GM10266 (cell line): ENCODE data around the gene TFCP2L1.
"Not testable (repeated sequence)": the region's sequence is repeated elsewhere in the genome, so short reads cannot be mapped to it uniquely, and the experiment has no call there.

Experiments used
- DNase-seq: peaks from one replicate; pipeline ENCODE4 v3.0.0; 2012; ENCODE audit errors: extremely low spot score
- CTCF ChIP-seq: IDR thresholded peaks from 2 replicates; pipeline ENCODE4 v1.5.1; 2012; ENCODE audit warnings: mild to moderate bottlenecking, low read depth; ENCODE audit not compliant: control insufficient read depth, insufficient read depth; ENCODE audit errors: missing control alignments

Gene TFCP2L1

GRCh38 chr2:121235542-121235941 lies 49.5 kb downstream of the TFCP2L1 start:
- DNase-seq = no peak
- TF ChIP-seq CTCF = no peak

- TF ChIP-seq CTCF = no peak
- DNase-seq = no peak
These were observed 50.2 kb downstream of the TFCP2L1 start for GRCh38 chr2:121234791-121235190.

- no peak for DNase-seq
- no peak for TF ChIP-seq CTCF
These were observed 50.9 kb downstream of the TFCP2L1 start for GRCh38 chr2:121234144-121234543.

GRCh38 chr2:121233486-121234110 lies 51.4 kb downstream of the TFCP2L1 start:
- no peak for TF ChIP-seq CTCF
- no peak for DNase-seq

- no peak for DNase-seq
- TF ChIP-seq CTCF = no peak
These were observed 52.3 kb downstream of the TFCP2L1 start for GRCh38 chr2:121232626-121233265.

- TF ChIP-seq CTCF = no peak
- no peak for DNase-seq
These were observed 53.5 kb downstream of the TFCP2L1 start for GRCh38 chr2:121231385-121232000.

- TF ChIP-seq CTCF = no peak
- DNase-seq = no peak
These were observed 56.5 kb downstream of the TFCP2L1 start for GRCh38 chr2:121228521-121228920.

- not testable (repeated sequence) for DNase-seq
These were observed 57.4 kb downstream of the TFCP2L1 start for GRCh38 chr2:121227381-121228144.

- not testable (repeated sequence) for DNase-seq
These were observed 59.3 kb downstream of the TFCP2L1 start for GRCh38 chr2:121225681-121226080.
